ENCODE results near the gene YY1.

GRCh38 chr14:100201701-100202100 is 37.2 kb upstream of the YY1 start:
- TF ChIP-seq CTCF (IDR thresholded peaks at IDR 0.05): no peak
- TF ChIP-seq ZFX (IDR thresholded peaks at IDR 0.05; ENCODE audit: borderline replicate concordance): no peak
